ENCODE results near the gene SCAPER. TPM values are rescaled to one million over a fixed set of nuclear protein-coding genes. Genes with fewer than 3 reads are reported as not detected.
"Not testable (repeated sequence)": the region's sequence is repeated elsewhere in the genome, so short reads cannot be mapped to it uniquely, and the experiment has no call there.

The SCAPER gene
- total and polyA plus RNA-seq, 8 donors = 3.0 to 23.8 (median 14.2) TPM

DNA sequence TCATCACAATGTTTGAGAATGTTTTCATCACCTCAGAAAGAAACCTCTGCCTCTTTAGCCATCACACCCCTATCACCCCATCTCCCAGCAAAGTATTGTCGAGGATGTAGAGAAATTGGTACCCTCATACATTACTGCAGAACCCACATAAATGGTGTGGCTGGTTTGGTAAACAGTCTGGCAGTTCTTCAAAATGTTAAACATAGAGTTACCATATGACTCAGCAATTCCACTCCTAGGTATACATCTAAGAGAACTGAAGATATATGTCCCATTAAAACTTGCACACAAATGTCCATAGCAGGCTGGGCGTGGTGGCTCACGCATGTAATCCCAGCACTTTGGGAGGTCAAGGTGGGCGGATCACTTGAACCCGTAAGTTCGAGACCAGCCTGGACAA lies 585.1 kb downstream of the SCAPER start:
- no peak for DNase-seq
- H3K9me3 ChIP-seq = no peaks in the 10 kb centered on the region
- H3K4me3 ChIP-seq = no peak overlapping the region
- H3K27me3 ChIP-seq = no peaks in the 10 kb centered on the region
- H3K36me3 ChIP-seq = no peaks in the 10 kb centered on the region
- intact Hi-C loops (cut with DNase I) = no loop called here
- no peaks in the 10 kb centered on the region for H3K4me1 ChIP-seq
- no peak for FAIRE-seq
- 87 to 95% methylated on average over 6 of the region's 6 CpGs for WGBS, 2 donors
- ATAC-seq = no peak
- TF ChIP-seq, protein P1, sequence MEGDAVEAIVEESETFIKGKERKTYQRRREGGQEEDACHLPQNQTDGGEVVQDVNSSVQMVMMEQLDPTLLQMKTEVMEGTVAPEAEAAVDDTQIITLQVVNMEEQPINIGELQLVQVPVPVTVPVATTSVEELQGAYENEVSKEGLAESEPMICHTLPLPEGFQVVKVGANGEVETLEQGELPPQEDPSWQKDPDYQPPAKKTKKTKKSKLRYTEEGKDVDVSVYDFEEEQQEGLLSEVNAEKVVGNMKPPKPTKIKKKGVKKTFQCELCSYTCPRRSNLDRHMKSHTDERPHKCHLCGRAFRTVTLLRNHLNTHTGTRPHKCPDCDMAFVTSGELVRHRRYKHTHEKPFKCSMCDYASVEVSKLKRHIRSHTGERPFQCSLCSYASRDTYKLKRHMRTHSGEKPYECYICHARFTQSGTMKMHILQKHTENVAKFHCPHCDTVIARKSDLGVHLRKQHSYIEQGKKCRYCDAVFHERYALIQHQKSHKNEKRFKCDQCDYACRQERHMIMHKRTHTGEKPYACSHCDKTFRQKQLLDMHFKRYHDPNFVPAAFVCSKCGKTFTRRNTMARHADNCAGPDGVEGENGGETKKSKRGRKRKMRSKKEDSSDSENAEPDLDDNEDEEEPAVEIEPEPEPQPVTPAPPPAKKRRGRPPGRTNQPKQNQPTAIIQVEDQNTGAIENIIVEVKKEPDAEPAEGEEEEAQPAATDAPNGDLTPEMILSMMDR (IDR thresholded peaks at IDR 0.05) = no peak
- no peak overlapping the region for H3K27ac ChIP-seq

DNA sequence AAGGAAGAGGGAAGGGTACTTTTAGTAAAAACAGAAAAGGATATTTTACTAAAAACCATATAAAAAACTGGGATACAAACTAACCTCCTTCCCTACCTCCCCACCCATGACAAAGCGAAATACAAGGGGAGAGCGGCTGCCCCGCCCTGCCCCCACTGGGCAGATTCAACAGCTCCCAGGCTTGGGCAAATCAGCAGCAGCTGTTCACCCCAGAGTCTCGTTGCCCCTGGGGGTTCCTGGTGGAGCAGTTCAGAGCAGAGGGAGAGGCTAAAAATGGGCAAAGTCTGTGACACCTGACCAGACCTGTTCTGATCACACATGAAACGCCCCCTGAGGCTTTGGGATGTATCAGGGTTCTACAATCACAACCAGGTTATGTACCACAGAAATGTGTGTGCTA lies 591.4 kb downstream of the SCAPER start:
- Histone ChIP-seq H3K27me3 (no peaks in the 10 kb centered on the region), H3K27ac (no peak overlapping the region), H3K4me3 (no peak overlapping the region), H3K9me3 (no peaks in the 10 kb centered on the region), H3K36me3 (no peaks in the 10 kb centered on the region), H3K4me1 (peaks cover 0 to 8% (median 8%) of the 10 kb centered on the region in 3 donors)
- TF ChIP-seq, protein P1 (IDR thresholded peaks at IDR 0.05) = no peak
- FAIRE-seq (no peak), DNase-seq (no peak), ATAC-seq (no peak)
- intact Hi-C loops (cut with DNase I) = no loop called here
- WGBS, 2 donors = 72 to 74% methylated on average over 5 of the region's 5 CpGs

DNA sequence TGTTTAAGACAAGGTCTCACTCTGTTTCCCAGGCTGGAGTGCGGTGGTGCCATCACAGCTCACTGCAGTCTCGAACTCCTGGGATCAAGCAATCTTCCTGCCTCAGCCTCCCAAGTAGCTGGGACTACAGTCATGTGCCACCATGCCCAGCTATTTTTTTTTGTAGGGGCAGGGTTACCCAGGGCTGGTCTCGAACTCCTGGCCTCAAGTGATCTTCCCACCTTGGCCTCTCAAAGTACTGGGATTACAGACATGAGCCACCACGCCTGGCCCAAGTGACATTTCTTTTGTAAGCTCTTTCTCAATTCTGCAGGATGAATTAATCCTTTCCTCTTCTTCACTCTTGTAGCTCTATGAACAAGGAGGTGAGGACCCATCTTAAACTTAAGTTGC lies 592.0 kb downstream of the SCAPER start:
- H3K4me1 ChIP-seq; H3K27ac ChIP-seq; DNase-seq; intact Hi-C loops (cut with DNase I); FAIRE-seq; H3K36me3 ChIP-seq; ATAC-seq; H3K27me3 ChIP-seq; H3K4me3 ChIP-seq; H3K9me3 ChIP-seq: not testable (repeated sequence)
- WGBS, 2 donors = 93 to 94% methylated on average over 4 of the region's 4 CpGs

DNA sequence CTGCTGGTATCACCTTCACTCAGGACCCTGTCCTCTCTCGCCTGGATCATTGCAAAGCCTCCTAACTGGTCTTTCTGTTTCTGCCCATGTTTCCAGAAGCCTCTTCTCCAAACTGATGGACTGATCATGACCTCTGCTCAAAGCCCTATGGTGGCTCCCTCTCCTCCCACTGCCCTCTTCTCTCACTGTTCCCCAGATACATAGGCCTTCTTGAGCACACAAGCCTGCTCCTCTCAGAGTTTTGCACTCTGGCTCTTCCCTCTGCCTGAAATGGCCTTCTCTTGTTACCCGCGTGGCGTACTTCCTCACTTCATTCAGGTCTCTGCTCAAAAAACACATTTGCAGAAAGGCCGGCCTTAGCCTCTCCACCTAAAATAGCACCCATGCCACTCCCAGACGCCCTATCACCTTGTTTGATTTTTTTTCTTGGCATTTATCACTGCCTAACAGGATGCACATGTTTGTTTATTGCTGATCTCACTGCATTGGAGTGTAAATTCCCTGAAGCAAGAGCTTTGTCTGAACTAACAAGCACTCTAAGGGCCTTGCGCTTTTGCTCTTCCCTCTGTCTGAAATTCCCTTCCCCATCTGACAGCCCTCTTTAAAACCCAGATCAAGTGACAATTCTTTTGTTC lies 592.5 kb downstream of the SCAPER start:
- Histone ChIP-seq H3K27ac (no peak overlapping the region), H3K4me3 (no peak overlapping the region), H3K4me1 (peaks cover 0 to 8% (median 8%) of the 10 kb centered on the region in 3 donors), H3K36me3 (no peaks in the 10 kb centered on the region), H3K27me3 (no peaks in the 10 kb centered on the region), H3K9me3 (no peaks in the 10 kb centered on the region)
- TF ChIP-seq, protein P1 (IDR thresholded peaks at IDR 0.05) = no peak
- FAIRE-seq (no peak), DNase-seq (no peak), ATAC-seq (no peak)
- intact Hi-C loops (cut with DNase I) = no loop called here
- WGBS, 2 donors = 80 to 81% methylated on average over 7 of the region's 7 CpGs

DNA sequence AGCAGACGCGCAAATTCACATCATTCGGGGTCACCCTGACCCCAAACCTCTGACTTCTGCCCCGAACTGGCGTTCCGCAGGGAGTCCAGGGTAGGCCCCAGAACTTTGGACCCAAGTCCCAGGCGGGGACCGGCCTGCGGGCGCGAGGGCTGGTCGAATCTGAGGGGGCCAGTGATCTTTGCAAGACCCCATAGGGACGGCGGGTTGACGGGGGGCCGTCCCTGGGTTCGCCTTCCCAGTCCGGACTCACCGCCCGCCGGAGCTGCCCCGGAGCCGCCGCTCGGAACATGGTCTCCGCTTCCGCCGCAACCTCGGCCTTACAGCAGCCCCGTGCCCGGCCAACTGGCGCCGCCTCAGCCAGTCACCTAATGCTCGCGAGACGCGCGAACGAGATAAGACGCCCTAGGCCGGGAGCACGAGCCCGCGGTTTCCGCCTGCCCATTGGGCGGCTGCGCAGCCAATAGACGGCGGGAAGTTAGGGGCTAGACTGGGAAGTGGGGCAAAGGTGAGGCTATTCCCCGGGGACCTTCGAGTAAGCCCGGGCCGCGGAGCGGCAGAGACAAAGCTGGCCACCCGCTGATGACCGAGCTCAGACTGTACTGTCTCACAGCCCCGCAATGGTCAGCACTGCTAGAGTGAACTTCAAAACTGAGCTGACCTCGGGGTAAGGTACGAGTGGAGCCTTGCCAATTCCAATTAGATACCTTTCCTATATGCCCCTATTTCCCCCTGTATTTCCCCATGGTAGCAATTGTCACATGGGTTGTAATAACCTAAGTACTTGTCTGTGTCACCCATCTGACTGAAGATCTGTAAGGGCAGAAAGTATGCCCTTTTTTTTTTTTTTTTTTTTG lies 593.8 kb downstream of the SCAPER start, which contains the start of gene ETFA:
Gene ETFA (minus strand): TSS at position 370 of the 854 bp plus-strand sequence. CDS start 81 bp downstream, at position 289.
- intact Hi-C loops (cut with DNase I) = no loop called here
- H3K36me3 ChIP-seq = no peaks in the 10 kb centered on the region
- H3K4me3 ChIP-seq = peak within 1 kb of the TSS; percentile 56 to 89 (median 76)
- H3K9me3 ChIP-seq = no peaks in the 10 kb centered on the region
- 0 to 1% methylated on average over 60 of the region's 60 CpGs for WGBS, 2 donors
- H3K27me3 ChIP-seq = no peaks in the 10 kb centered on the region
- ATAC-seq = peak; percentile 96 to 99 (median 99)
- DNase-seq = peak; percentile 96 to 99 (median 97)
- FAIRE-seq = no peak
- peak within 1 kb of the TSS; percentile 75 to 90 (median 82) for H3K27ac ChIP-seq
- peaks cover 4 to 8% (median 8%) of the 10 kb centered on the region in 3 donors for H3K4me1 ChIP-seq
- TF ChIP-seq, protein P1 (IDR thresholded peaks at IDR 0.05) = no peak
